ENCODE measurements around the gene SBSN.

The SBSN gene

DNA sequence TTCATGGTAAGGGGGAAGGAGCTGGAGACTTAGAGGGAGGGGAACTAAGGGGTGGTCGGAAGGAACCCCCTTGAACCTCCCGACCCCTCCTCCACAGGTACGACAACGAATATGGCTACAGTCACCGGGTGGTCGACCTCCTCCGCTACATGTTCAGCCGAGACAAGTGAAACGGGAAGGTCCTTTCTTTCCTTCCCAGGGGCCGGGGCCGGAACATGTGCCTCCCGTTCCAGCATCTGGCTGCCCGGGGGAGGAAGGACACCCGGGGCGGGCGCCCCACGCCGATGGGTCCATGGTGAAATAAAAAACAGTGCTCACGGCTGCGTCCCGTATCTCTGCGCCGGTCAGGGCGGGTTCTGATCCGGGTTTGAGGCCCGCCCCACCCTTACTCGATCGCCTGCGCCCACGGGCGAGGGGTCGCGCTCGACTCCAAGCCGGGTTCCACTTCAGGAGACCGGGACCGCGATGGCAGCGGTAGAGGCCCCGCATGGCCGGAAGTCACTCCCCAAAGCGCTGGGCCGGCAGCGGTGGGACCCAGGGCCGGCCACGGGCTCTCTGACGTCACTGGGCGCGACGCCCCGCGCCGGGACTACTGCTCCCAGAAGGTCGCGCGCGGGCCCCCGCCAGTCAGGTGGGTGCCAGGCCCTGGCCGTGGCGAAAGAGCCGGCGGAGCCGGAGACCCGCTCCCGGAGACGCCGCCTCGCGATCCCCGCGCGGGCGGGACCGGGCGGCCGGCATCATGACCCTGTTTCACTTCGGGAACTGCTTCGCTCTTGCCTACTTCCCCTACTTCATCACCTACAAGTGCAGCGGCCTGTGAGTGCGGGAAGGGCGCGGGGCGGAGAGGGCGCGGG lies 17.1 kb upstream of the SBSN start, which contains the start of gene TMEM147:
TSS of gene TMEM147 (plus strand) at position 626 of the 854 bp plus-strand sequence. CDS start at position 740, 114 bp downstream.
- H3K36me3 ChIP-seq (ENCODE audit: control insufficient read depth in 1 of 2, insufficient read depth in 2 of 2, low read length in 2 of 2): peaks cover 0 to 5% of the 10 kb centered on the region in 2 donors
- no peaks in the 10 kb centered on the region for H3K27me3 ChIP-seq (ENCODE audit: control insufficient read depth in 1 of 2, insufficient read depth in 2 of 2, low read length in 2 of 2)
- peaks cover 16% of the 10 kb centered on the region in 2 donors for H3K4me1 ChIP-seq (ENCODE audit: control insufficient read depth in 1 of 2, insufficient read depth in 2 of 2, low read length in 2 of 2)
- H3K9ac ChIP-seq (ENCODE audit: low read depth in 1 of 2, low read length in 2 of 2): peak within 1 kb of the TSS; percentile 83
- no peaks in the 10 kb centered on the region for H3K9me3 ChIP-seq (ENCODE audit: control insufficient read depth in 1 of 2, low read length in 2 of 2)
- H3K4me3 ChIP-seq (ENCODE audit: low read depth in 1 of 2, low read length in 2 of 2): peak within 1 kb of the TSS; percentile 85 to 92
- no peak within 1 kb of the TSS for H3K27ac ChIP-seq (ENCODE audit: low read depth, low read length)

DNA sequence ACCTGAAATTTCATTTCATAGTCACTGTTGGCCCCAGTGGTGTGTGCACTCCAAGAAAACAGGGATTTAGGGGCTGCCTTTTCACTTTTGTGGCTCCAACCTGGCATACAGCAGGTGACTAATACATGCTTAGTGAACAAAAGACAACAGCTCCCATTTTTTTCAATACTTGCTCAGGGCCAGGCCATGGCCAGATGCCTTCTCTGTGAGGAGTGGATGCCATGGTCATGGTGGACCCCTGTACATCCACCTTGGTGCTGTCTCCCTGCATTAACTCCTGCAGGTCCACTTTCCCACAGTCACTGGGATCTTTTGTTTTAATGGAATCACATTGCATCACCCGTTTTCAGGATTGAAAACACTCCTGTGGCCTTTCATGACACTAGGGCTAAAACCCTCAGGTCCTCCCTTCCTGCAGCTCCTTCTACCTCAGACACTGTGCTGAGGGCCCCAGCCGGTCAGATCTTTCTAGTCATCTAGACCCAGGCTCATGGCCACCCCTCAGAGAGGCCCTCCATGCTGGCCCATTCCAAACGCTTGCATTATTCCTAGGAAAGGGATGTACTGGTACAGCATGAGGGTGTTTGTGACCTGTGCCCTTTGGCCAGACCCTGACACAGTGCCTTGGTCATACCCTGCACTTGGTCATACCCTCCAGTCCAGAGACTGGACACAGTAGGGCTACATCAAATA lies 16.1 kb upstream of the SBSN start:
- no peak overlapping the region for H3K27ac ChIP-seq (ENCODE audit: low read depth, low read length)
- no peaks in the 10 kb centered on the region for H3K9me3 ChIP-seq (ENCODE audit: control insufficient read depth in 1 of 2, low read length in 2 of 2)
- peak overlapping the region; percentile 85 to 92 for H3K4me3 ChIP-seq (ENCODE audit: low read depth in 1 of 2, low read length in 2 of 2)

DNA sequence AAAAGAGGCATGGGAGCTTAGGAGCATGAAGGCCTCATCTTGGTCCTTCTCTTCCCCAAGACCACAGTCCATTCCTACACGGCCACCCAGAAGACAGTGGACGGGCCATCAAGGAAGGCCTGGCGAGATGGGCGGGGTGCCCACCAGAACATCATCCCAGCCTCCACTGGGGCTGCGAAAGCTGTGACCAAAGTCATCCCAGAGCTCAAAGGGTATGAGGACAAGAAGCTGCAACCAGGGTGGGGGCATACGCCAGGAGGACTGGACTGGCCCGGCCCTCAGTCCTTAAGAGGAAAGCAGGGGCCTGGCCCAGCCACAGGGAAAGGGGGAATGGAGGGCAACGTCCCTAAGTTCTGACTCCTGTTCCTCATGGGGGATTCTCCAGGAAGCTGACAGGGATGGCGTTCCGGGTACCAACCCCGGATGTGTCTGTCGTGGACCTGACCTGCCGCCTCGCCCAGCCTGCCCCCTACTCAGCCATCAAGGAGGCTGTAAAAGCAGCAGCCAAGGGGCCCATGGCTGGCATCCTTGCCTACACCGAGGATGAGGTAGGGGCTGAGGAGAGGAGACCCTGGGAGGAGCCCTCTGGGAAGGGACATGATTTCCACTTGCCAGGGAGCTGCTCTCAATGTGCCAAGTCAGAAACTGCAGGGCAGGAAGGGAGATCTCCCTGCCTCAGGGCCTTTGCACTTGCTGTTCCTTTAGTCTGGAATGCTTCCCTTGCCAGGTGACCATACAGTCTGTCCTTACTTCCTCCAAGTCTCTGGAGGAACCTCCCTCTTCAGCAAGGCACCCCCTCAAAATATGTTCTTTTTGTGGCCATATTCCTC lies 15.4 kb upstream of the SBSN start:
- Histone ChIP-seq H3K4me3 (ENCODE audit: low read depth in 1 of 2, low read length in 2 of 2) (no peak overlapping the region), H3K36me3 (ENCODE audit: control insufficient read depth in 1 of 2, insufficient read depth in 2 of 2, low read length in 2 of 2) (peaks cover 0 to 5% of the 10 kb centered on the region in 2 donors), H3K27ac (ENCODE audit: low read depth, low read length) (no peak overlapping the region), H3K9ac (ENCODE audit: low read depth in 1 of 2, low read length in 2 of 2) (no peak overlapping the region), H3K27me3 (ENCODE audit: control insufficient read depth in 1 of 2, insufficient read depth in 2 of 2, low read length in 2 of 2) (no peaks in the 10 kb centered on the region), H3K9me3 (ENCODE audit: control insufficient read depth in 1 of 2, low read length in 2 of 2) (no peaks in the 10 kb centered on the region), H3K4me1 (ENCODE audit: control insufficient read depth in 1 of 2, insufficient read depth in 2 of 2, low read length in 2 of 2) (peaks cover 16% of the 10 kb centered on the region in 2 donors)

More for the DNA sequence above, 16.1 kb upstream of the SBSN start:
- peaks cover 16% of the 10 kb centered on the region in 2 donors for H3K4me1 ChIP-seq (ENCODE audit: control insufficient read depth in 1 of 2, insufficient read depth in 2 of 2, low read length in 2 of 2)
- peaks cover 0 to 5% of the 10 kb centered on the region in 2 donors for H3K36me3 ChIP-seq (ENCODE audit: control insufficient read depth in 1 of 2, insufficient read depth in 2 of 2, low read length in 2 of 2)
- peak overlapping the region; percentile 83 for H3K9ac ChIP-seq (ENCODE audit: low read depth in 1 of 2, low read length in 2 of 2)
- H3K27me3 ChIP-seq (ENCODE audit: control insufficient read depth in 1 of 2, insufficient read depth in 2 of 2, low read length in 2 of 2): no peaks in the 10 kb centered on the region

DNA sequence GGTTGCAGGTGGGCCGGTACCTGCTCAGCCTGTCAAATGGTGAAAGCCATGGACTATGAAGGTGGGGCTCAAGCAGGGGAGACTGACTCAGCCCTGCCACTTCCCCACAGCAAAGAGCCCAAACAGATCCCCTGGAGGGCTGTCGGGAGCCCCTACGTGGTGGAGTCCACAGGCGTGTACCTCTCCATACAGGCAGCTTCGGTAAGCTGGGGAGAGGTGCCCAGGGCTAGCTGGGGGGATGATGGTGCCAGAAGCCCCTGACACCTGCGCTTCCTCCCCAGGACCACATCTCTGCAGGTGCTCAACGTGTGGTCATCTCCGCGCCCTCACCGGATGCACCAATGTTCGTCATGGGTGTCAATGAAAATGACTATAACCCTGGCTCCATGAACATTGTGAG lies 14.1 kb upstream of the SBSN start:
- Histone ChIP-seq H3K27me3 (ENCODE audit: control insufficient read depth in 1 of 2, insufficient read depth in 2 of 2, low read length in 2 of 2) (no peaks in the 10 kb centered on the region), H3K4me1 (ENCODE audit: control insufficient read depth in 1 of 2, insufficient read depth in 2 of 2, low read length in 2 of 2) (peaks cover 16% of the 10 kb centered on the region in 2 donors), H3K27ac (ENCODE audit: low read depth, low read length) (no peak overlapping the region), H3K9me3 (ENCODE audit: control insufficient read depth in 1 of 2, low read length in 2 of 2) (no peaks in the 10 kb centered on the region), H3K36me3 (ENCODE audit: control insufficient read depth in 1 of 2, insufficient read depth in 2 of 2, low read length in 2 of 2) (peaks cover 0 to 4% of the 10 kb centered on the region in 2 donors), H3K9ac (ENCODE audit: low read depth in 1 of 2, low read length in 2 of 2) (no peak overlapping the region), H3K4me3 (ENCODE audit: low read depth in 1 of 2, low read length in 2 of 2) (no peak overlapping the region)

DNA sequence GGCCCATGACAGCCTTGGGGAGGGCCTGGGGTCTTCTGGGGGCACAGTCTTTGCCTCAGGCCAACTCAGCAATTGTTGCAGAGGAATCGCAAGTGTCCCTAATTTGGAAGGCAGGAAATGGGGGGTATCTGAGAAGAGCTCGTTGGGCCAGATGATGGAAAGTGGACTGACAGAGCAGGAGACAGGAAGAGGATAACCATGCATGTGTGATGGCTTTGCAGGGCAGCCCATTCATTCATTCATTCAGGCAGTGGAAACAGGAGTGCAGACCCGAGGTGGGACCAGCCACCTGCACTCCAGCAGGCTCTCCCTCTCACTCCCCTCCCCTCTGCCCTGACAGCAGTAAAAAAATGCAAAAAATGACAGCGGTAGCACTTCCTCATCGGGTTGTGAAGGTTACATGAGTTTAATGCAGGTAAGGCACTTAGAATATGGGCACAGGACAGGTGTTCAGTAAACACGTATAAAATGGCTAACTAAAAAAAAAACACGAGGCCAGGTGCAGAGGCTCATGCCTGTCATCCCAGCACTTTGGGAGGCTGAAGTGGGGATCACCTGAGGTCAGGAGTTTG lies 12.3 kb upstream of the SBSN start:
- no peaks in the 10 kb centered on the region for H3K27me3 ChIP-seq (ENCODE audit: control insufficient read depth in 1 of 2, insufficient read depth in 2 of 2, low read length in 2 of 2)
- no peak overlapping the region for H3K27ac ChIP-seq (ENCODE audit: low read depth, low read length)
- H3K4me1 ChIP-seq (ENCODE audit: control insufficient read depth in 1 of 2, insufficient read depth in 2 of 2, low read length in 2 of 2): peaks cover 5 to 7% of the 10 kb centered on the region in 2 donors
- no peaks in the 10 kb centered on the region for H3K9me3 ChIP-seq (ENCODE audit: control insufficient read depth in 1 of 2, low read length in 2 of 2)
- no peak overlapping the region for H3K9ac ChIP-seq (ENCODE audit: low read depth in 1 of 2, low read length in 2 of 2)
- H3K4me3 ChIP-seq (ENCODE audit: low read depth in 1 of 2, low read length in 2 of 2): no peak overlapping the region
- no peaks in the 10 kb centered on the region for H3K36me3 ChIP-seq (ENCODE audit: control insufficient read depth in 1 of 2, insufficient read depth in 2 of 2, low read length in 2 of 2)

DNA sequence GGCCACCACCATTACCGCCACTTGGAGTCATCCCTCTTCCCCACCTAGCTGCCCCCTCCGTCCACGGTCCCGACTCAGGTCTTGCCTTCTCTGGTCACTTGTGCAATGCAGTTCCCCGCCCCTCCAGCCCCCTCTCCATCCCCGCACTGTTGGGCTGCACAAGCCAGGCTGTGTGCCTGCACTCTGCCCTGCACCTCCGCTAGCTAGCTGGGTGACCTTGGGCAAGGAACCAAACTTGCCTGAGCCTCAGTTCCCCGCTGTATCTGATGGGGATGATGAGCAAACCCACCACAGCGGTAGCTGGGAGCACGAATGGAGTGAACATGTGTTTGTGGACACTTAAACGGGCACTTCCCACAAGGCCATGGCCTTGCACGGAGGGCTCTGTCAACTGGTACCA lies 11.7 kb upstream of the SBSN start:
- Histone ChIP-seq H3K27ac (ENCODE audit: low read depth, low read length) (no peak overlapping the region), H3K4me3 (ENCODE audit: low read depth in 1 of 2, low read length in 2 of 2) (no peak overlapping the region), H3K9ac (ENCODE audit: low read depth in 1 of 2, low read length in 2 of 2) (no peak overlapping the region), H3K9me3 (ENCODE audit: control insufficient read depth in 1 of 2, low read length in 2 of 2) (no peaks in the 10 kb centered on the region), H3K27me3 (ENCODE audit: control insufficient read depth in 1 of 2, insufficient read depth in 2 of 2, low read length in 2 of 2) (no peaks in the 10 kb centered on the region), H3K36me3 (ENCODE audit: control insufficient read depth in 1 of 2, insufficient read depth in 2 of 2, low read length in 2 of 2) (no peaks in the 10 kb centered on the region), H3K4me1 (ENCODE audit: control insufficient read depth in 1 of 2, insufficient read depth in 2 of 2, low read length in 2 of 2) (peaks cover 5 to 6% of the 10 kb centered on the region in 2 donors)

GRCh38 chr19:35539314-35539713 lies 11.2 kb upstream of the SBSN start:
- Histone ChIP-seq H3K4me1 (ENCODE audit: control insufficient read depth in 1 of 2, insufficient read depth in 2 of 2, low read length in 2 of 2) (peaks cover under 1% of the 10 kb centered on the region in 2 donors), H3K9me3 (ENCODE audit: control insufficient read depth in 1 of 2, low read length in 2 of 2) (no peaks in the 10 kb centered on the region), H3K27me3 (ENCODE audit: control insufficient read depth in 1 of 2, insufficient read depth in 2 of 2, low read length in 2 of 2) (no peaks in the 10 kb centered on the region), H3K36me3 (ENCODE audit: control insufficient read depth in 1 of 2, insufficient read depth in 2 of 2, low read length in 2 of 2) (no peaks in the 10 kb centered on the region), H3K9ac (ENCODE audit: low read depth in 1 of 2, low read length in 2 of 2) (no peak overlapping the region), H3K27ac (ENCODE audit: low read depth, low read length) (no peak overlapping the region), H3K4me3 (ENCODE audit: low read depth in 1 of 2, low read length in 2 of 2) (no peak overlapping the region)

- Histone ChIP-seq H3K27ac (ENCODE audit: low read depth, low read length) (no peak overlapping the region), H3K9me3 (ENCODE audit: control insufficient read depth in 1 of 2, low read length in 2 of 2) (no peaks in the 10 kb centered on the region), H3K4me1 (ENCODE audit: control insufficient read depth in 1 of 2, insufficient read depth in 2 of 2, low read length in 2 of 2) (peaks cover 0 to 3% of the 10 kb centered on the region in 2 donors), H3K36me3 (ENCODE audit: control insufficient read depth in 1 of 2, insufficient read depth in 2 of 2, low read length in 2 of 2) (no peaks in the 10 kb centered on the region), H3K4me3 (ENCODE audit: low read depth in 1 of 2, low read length in 2 of 2) (no peak overlapping the region), H3K27me3 (ENCODE audit: control insufficient read depth in 1 of 2, insufficient read depth in 2 of 2, low read length in 2 of 2) (peaks cover 7 to 14% of the 10 kb centered on the region in 2 donors), H3K9ac (ENCODE audit: low read depth in 1 of 2, low read length in 2 of 2) (no peak overlapping the region)
These were observed 6.8 kb upstream of the SBSN start for GRCh38 chr19:35534803-35535480.

DNA sequence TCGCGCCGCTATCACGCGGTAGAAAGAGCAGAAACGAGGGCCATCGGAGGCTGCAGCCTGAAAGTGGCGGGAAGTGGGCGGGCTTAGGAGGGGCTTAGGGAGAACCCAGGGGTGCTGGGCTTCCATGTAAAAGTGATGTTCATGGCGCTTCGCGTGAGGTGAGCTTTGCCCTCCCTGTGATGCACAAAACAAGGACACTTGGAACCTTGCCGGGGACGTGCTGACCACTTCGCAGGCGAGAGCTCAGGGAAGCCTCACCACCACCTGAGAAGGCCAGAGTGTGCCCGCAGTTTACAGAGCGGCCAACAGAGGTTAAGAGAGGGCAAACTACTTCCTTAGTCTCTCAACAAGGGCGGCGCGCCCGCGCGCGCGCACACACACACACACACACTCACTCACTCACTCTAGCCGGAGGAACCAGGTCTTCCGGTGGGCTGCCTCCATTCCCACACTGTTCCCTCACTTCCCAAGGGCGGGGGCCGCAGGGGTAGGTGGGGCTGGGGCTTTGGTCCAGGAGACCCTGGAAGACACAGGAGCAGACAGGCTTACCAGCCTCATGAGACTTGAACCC lies 5.8 kb upstream of the SBSN start:
- no peak overlapping the region for H3K27ac ChIP-seq (ENCODE audit: low read depth, low read length)
- H3K4me3 ChIP-seq (ENCODE audit: low read depth in 1 of 2, low read length in 2 of 2): peak overlapping the region; percentile 2 to 15
- H3K4me1 ChIP-seq (ENCODE audit: control insufficient read depth in 1 of 2, insufficient read depth in 2 of 2, low read length in 2 of 2): peaks cover 0 to 3% of the 10 kb centered on the region in 2 donors
- H3K9ac ChIP-seq (ENCODE audit: low read depth in 1 of 2, low read length in 2 of 2): no peak overlapping the region
- H3K36me3 ChIP-seq (ENCODE audit: control insufficient read depth in 1 of 2, insufficient read depth in 2 of 2, low read length in 2 of 2): no peaks in the 10 kb centered on the region
- H3K27me3 ChIP-seq (ENCODE audit: control insufficient read depth in 1 of 2, insufficient read depth in 2 of 2, low read length in 2 of 2): peaks cover 7 to 19% of the 10 kb centered on the region in 2 donors
- no peaks in the 10 kb centered on the region for H3K9me3 ChIP-seq (ENCODE audit: control insufficient read depth in 1 of 2, low read length in 2 of 2)
